ENCODE results near the gene PDK4. TPM values are rescaled to one million over a fixed set of nuclear protein-coding genes. Genes with fewer than 3 reads are reported as not detected.

PDK4 gene
- total RNA-seq: 10 to 100 TPM in 1 of 2 donors, 1 to 10 TPM in 1; 1.7 to 15.0 TPM

GRCh38 chr7:95596198-95597063 lies at the start of gene PDK4:
Gene PDK4, minus strand, starts transcription at chr7:95596516. Its CDS starts 223 bp downstream, at chr7:95596293.

Other genes with a start within 250 kb of the PDK4 start
- under 1 TPM in 1 of 2 donors, not detected in 1; 0.69 TPM for gene PON3, start 200.1 kb downstream of the PDK4 start, total RNA-seq
- 10 to 100 TPM; 76.9 to 87.4 TPM for gene PON2, start 161.5 kb downstream of the PDK4 start, total RNA-seq
- under 1 TPM; under 0.01 TPM for gene ASB4, start 110.6 kb downstream of the PDK4 start, total RNA-seq
- 1 to 10 TPM in 1 of 2 donors, under 1 TPM in 1; 1.00 to 3.4 TPM for gene DYNC1I1, start 176.0 kb upstream of the PDK4 start, total RNA-seq

All from melanocyte of skin (primary cell).